NCI-H128 (cell line): ENCODE data around the gene HOXA5.

Experiments used
- DNase-seq: peaks from one replicate; lab custom pipeline; 2025; ENCODE audit not compliant: unreplicated experiment; lab: John Stamatoyannopoulos, UW

Gene HOXA5

DNA sequence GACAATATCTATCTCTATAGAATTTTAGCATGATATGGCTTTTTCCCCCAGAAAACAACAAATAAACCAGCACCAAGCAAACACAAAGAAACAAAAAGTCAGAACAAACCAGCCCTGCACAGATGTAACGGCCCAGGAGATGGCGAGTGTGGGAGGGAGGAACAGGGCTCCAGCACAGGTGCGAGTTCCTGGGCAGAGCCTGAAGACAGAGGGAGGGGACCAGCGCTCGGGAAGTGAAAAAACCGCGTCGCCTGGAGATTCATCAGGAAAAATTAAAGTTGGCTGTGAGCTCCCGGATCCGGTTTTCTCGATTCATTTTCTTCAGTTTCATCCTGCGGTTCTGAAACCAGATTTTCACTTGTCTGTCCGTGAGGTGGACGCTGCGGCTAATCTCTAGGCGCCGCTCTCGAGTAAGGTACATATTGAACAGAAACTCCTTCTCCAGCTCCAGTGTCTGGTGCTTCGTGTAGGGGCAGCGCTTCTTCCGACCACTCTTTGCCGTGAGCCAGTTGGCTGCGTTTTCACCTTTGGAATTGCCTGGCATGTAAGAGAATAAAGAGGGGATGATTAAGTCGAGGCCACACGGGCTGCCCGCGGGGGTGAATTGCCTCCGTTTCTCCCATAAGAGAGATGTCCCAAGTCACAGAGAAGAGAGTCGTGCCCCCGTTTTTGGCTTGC lies 28.3 kb upstream of the HOXA5 start:
- DNase-seq, result no peak

DNA sequence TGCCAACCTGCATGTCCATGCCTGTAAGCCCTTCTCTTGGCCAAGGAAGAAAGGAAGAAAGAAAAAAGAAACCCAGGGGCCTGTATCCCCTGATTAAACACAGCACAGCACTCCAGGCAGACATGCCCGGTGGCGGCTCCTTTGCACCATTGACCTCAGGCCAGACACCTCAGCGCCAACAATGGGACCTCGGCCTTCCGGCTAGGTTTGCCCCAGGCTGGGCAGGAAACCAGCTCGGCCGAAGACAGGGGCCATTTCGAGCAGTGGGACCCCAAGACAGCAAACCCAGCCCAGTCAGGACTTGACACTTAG lies 27.8 kb upstream of the HOXA5 start:
- DNase-seq, result no peak

DNA sequence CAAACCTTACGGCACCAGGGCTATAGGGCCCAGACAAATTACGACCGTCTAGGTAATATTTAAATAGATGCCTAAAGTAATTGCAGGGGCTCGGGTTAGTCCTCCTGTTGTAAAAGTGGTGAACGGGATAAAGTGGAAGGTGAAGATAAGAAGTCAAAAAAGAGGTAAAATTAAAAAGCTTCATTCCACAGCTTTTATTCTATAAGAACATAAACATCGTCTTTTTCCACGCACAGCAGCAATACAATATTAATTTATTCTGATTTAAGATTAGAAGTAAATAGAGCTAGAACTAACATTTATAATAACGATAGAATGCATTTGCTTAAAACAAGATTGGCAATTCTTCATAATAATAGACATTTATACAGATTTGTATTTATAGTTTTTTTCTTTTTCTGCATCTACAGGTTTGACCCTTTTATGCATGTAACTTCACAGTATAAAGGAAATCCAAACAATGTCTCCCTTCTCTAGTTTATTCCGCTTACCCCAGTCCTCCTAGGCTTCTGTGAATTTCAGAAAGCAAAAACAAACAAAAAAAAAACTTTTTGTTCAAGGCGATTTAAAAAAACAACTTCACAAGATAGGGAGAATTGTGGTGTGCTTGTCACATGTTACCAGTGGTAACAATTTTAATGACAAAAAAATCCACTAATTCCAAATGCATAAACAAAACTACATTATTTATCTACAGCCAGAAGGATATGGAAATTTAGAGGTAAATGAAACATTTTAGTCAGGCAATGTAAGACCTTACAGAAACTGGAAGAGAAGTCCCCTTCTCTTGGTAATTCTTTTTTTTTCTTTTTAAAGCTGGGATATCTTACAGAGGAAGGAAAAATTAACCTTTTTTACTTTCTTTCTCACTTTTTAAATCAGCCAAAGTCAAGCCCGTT lies 27.2 kb upstream of the HOXA5 start:
- no peak for DNase-seq

DNA sequence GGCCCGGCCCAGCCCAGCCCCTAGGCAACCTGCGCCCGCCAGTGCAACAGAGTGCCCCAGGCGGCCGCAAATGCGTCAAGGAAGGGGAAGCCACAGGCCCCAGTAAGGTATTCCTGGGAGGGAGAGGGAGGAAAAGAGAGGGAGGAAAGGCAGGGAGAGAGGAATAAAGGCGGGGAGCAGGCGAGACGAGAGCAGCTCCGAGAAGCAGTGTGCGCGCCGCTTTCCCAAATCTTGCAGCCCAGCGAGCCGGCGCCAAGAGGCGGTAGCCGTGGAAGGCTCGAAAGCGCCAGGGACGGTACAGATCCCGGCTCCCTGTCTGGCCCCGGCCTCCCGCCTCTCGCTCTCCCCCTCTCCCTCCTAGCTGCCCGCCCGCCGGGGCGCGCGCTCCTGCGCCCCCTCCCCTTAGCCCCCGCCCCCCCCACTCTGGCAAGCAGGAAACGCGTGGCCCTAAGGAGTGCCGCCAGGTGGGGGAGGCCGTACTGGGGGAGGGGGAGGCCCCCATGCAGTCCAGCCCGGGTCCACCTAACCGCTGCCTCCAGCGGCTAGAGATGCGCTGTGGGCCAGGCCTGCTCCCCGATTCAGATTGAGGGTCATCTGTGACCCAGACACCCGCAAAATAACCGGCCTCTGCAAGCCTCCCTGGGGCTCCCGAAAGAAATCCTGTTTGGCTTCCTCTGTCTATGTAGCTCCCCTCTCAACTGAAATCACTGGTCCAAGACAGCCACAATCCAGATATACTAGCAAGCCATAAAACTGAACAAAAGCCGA lies 26.4 kb upstream of the HOXA5 start:
- DNase-seq, result peak; percentile 57

DNA sequence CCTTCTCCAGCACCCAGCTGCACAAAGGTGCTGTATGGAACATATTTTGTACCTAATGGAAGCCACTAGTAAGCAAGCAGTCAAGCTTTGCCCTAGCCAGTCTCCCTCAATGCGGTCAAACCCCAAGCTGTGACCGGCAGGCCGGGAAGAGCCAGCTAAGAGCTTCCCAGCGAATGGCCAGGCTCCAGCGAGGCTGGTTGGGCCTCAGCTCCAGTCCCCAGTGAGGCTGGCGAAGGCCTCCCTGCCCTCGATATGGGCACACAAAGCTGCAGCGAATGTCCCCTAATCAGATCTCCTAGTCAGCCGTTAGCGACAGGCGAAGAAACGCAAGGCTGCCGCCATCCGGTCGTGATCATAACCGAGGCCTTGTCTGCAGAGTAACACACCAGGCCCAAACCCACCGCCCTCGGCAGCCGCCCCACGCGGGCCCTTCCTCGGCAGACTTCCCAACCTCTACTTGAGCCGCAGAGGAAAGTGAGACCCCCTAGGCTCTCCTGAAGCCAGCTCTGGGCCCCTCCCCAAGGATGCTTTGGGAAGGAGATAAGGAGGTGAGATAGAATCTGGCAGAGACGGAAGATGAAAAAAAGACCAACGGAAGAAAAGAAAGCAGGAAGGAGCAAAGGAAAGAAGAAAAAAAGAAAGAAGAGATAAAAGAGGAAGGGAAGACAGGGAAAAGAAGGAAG lies 24.9 kb upstream of the HOXA5 start:
- peak; percentile 49 for DNase-seq

DNA sequence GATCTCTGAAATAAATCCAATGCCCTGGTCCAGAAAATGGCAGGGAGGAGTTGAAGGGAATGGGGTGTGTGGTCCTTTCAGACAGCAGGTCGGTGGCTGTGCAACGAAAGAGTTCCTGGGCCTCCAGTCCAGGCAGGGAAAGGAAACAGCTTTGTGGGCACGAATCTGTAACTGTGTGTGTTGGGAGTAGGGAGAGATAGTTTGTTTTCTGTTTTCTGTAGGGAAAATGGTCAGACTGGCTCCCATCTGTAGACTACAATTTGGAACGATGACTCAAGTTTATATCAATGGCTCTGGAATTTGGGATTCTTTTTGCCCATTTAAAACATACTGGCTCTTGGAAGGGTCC lies 24.4 kb upstream of the HOXA5 start:
- no peak for DNase-seq

DNA sequence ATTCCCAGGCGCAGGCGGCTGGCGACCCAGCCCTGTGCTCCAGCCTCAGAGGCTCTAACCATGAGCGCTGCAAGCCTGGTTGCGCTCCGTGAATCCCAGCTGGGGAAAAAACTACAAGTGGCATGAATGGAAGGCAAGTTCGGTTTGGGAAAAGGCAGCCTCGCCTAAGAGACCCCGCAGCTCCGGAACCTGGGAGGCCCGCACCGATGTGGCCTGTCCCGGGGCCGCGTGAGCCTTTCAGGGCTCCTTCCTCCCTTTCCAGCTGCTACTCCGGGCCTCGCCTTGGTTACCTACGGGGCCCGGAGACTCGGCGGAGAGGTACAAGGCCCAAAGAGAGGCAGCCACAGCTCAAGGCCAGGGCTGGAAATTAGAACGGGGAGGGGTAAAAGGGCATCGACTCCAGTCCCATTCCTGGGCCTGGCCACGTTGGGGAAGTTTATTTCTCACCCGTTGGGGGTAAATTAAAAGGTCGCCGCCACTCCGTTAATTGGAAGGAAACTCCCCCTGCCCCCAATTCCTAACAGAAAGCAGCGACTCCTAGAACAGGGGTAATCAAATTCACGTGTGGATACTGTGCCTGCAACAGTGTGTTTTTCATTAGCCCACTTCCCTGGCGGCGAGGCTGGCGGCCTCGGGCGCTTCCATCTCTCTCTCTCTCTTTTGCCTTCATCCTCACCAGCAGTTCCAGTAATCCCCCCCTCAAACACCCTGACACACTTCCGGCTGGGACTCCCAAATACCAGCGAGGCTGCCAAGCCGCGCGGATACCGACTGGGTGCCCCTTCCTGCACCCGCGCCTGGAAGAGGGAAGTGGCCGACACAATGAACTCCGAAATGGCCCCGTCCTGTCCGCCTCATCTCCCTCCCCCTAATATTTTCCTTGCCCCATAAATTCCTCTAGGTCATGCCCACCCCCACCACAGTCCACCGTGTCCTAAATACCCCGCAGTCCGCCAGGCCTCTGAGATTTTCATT lies 23.3 kb upstream of the HOXA5 start:
- no peak for DNase-seq

DNA sequence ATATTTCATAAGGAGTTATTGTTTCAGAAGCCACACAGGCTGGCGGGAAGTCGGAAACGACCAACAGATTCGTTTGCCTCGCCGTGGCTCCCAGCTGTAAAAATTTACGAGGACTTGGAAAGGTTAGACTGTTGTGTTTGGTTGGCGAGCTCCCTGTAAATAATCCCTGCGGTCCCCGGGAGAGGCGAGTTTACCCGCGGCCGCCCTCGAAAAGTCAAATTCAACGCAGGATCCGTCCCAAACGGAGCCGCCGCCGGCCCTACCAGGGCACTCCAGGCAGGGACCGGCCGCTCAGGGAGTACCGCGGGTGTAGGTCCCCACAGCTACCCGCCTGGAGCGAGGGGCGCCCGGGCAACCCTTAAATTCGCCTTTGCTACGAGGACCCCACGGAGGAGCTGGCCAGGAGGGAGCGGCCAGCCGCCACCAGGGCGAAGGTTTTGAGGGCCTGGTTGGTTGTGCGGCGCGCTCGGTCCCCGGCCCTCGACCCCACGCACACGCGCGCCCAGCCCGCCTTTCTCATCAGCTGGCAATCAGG lies 22.6 kb upstream of the HOXA5 start:
- DNase-seq, result no peak

DNA sequence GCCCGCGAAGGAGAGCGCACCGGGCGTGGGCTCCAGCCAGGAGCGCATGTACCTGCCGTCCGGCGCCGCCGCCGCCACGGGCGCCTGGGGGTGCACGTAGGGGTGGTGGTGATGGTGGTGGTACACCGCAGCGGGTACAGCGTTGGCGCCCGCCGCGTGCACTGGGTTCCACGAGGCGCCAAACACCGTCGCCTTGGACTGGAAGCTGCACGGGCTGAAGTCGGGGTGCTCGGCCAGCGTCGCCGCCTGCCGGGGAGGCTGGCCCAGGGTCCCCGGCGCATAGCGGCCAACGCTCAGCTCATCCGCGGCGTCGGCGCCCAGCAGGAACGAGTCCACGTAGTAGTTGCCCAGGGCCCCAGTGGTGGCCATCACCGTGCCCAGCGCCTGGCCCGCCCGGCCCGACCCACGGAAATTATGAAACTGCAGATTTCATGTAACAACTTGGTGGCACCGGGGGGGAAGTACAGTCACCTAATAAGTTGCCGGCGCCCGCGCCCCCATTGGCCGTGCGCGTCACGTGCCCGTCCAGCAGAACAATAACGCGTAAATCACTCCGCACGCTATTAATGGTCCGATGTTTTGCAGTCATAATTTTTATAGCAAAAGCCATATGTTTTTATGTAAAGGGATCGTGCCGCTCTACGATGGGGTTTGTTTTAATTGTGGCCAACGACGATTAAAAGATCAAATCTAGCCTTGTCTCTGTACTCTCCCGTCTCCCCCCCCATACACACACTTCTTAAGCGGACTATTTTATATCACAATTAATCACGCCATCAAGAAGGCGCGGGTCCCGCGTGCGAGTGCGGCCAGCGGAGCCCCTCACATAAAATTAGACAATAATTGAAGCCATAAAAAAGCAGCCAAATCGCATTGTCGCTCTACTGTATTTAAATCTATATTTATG lies 21.9 kb upstream of the HOXA5 start, which contains the start of gene HOXA9:
Gene HOXA9, minus strand, starts transcription at position 449 of the 907 bp plus-strand sequence. Its CDS starts 80 bp downstream, at position 369.
- DNase-seq, result peak; percentile 85

DNA sequence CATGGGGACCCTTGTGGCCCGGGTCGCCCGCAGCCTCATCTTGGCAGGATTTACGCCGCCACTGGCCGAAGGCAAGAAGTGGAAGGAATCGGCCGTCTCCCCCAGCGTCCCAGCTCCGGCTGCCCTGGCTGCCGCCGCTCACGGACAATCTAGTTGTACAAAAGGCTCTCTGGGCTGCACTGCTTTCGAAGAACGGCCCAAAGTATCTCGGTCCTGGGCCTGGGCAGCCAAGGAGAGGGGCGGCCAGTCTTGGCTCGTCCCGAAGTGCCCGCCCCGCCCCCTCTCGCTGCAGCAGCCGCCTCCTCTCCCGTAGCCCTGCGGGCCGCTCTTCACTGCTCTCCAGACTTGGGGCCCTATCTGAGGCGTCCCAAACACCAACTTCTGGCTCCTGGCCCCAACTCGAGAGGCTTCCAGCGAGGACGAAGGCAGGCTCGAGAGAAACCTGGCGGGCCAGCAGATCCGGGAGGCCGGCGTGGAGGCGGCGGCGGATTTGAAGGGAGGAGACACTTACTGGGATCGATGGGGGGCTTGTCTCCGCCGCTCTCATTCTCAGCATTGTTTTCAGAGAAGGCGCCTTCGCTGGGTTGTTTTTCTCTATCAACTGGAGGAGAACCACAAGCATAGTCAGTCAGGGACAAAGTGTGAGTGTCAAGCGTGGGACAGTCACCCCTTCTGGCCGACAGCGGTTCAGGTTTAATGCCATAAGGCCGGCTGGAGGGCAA lies 21.0 kb upstream of the HOXA5 start:
- no peak for DNase-seq

DNA sequence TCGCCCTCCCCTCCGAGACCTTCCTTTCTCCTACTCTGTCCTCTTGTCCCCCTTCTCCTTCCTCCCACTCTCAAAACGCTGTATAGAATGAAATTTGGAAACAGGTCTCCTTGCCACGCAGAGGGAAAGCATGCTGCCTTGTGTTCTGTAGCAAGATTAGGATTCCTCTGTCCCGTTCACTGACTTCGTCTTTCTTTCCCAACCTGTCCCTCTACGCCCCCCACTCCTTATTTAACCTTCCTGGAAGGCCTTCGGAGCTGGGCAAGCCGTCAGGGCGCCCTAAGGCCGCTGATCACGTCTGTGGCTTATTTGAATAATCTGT lies 20.5 kb upstream of the HOXA5 start:
- DNase-seq, result no peak

DNA sequence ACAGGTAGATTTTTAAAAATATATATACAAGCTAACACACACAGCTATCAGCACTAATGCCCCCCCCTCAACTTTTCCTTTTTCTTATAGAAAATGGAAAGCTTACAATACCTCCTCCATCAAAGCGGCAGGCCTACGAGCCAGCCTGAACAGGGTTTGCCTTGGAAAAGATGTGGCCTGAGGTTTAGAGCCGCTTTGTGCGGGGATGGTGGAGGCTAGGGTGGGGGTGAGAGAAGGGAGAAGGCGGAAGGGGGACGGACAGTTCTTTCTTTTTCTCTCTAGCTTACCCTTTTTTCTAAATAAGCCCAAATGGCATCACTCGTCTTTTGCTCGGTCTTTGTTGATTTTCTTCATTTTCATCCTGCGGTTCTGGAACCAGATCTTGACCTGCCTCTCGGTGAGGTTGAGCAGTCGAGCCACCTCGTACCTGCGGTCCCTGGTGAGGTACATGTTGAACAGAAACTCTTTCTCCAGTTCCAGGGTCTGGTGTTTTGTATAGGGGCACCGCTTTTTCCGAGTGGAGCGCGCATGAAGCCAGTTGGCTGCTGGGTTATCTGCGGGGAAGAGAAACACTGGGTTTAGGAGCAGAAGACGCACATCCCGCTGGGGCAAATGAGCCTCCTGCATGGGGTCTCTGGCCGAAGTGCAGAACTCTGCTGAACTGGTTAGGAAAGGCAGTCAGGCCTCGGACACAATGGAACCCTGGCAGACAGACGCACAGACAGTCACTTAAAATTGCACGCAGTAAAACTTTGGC lies 20.0 kb upstream of the HOXA5 start:
- DNase-seq, result no peak

DNA sequence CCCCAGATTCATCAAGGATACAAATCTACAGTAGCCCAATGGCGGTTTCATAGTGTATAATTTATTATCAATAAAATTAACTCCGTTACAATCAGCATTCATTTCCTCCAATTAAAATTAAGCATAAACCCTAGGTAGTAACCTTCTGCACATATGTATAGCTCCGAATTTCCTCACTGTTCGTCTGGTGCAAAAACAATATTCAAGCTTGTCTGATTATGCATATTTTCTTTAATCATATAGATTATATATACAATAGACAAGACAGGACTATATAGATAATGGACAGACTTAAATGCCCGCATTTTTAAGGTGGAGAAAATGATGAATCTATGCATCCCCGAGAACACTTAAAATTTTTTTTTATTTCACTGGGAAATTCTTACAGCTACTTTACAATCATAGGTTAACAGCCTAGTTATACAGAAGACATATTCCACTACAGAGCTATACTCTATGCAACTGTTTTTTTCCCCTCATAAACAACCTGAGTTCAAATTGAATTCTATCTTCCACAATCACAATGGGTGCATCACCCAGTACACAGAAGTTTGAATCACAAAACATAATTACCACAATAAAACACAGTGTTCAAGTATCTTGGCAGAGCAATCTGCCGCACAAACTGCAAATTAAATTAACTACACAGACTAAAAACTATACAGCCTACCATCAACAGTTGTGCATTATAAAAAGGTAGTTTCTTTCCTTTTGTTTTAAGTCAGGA lies 19.2 kb upstream of the HOXA5 start:
- no peak for DNase-seq

DNA sequence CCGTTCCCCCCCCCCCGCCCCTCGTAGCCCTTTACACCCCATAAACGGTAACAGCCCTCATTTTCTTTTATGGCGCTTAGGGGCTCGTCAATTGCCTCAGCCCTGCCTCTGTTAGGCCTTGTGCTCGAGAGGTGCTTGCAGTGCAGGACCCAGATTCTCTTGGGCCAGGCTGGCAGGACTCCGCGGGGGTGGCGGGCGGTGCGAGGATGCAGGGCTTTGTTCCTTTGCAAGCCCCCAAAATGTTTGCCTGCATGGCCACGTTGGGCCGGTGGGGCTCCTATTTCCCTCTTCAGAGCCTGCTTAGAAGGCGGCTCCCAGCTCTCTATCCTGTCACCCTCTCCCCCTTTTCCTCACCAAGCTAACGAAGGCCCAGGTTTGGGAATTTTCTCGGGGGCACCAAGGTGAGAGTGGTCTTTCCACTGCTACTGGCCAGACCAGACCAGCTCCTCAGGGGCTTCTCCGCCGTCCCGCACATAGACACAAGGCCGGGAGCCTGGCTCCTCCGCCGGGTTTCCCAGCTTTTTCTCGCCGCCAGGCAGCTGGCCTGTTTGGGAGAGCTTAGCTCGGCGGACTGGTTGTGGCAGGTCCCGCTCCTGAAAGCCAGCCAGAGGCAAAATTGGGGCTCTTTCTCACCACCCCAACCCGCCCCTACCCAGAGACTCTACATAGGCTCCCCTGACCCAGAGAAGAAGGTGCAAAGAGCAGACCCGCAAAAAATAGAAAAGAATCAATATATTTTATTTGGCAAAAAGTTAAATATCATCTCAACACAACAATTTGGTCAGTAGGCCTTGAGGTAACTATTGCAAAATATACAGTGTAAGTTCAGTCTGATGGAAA lies 18.5 kb upstream of the HOXA5 start:
- no peak for DNase-seq

DNA sequence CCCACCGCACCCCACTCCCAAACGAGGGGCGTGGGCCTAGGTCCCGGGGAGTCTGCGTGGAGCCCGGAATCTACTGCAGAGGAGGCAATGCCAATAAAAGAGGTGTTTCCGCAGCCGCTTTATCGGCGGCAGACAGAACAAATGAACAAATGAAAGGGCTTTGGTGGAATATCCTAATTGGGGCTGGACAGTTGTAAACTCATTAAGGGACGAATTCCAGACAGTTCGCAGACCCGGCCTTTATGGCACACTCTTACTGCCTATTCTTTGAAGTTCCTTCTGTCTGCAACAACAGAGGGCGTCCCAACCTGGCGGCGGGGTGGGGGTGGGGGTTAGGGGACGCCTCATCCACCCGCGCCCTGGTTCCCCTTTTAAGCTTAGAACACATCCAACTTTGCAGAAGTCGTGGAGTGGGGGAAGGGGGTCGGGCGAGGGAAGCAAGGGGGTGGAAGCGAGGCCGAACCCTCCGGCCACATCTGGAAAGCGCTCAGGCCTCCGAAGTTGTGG lies 17.8 kb upstream of the HOXA5 start:
- DNase-seq, result no peak
